NCI-H446 (cell line): Measurements from ENCODE around the gene PCBP2.

ENCODE experiments used
- DNase-seq, 2 experiments: peaks; one replicate each; lab custom pipeline; 2025; lab: John Stamatoyannopoulos, UW

PCBP2 gene

GRCh38 chr12:53493610-53494391, 41.9 kb downstream of the PCBP2 start:
- no peak for DNase-seq

GRCh38 chr12:53495903-53496751, 44.2 kb downstream of the PCBP2 start:
- DNase-seq: no peak

- DNase-seq: no peak
Measured at GRCh38 chr12:53496752-53497032, 44.8 kb downstream of the PCBP2 start.

GRCh38 chr12:53497461-53497860, 45.6 kb downstream of the PCBP2 start:
- no peak for DNase-seq

GRCh38 chr12:53498235-53498630, 46.3 kb downstream of the PCBP2 start:
- no peak for DNase-seq

- peak; percentile 32 to 34 for DNase-seq
Measured at GRCh38 chr12:53499266-53500141, 47.6 kb downstream of the PCBP2 start, which contains the start of gene MAP3K12. TSS of gene MAP3K12 (minus strand) at chr12:53499458. CDS start at chr12:53487391, 12,067 bp downstream.

- no peak for DNase-seq
Measured at GRCh38 chr12:53500142-53500775, 48.4 kb downstream of the PCBP2 start.

GRCh38 chr12:53500776-53501614, 49.1 kb downstream of the PCBP2 start, which contains the start of gene TARBP2:
TSS of gene TARBP2 (plus strand) at chr12:53501283. CDS start at chr12:53501409, 126 bp downstream.
- peak; percentile 97 to 99 for DNase-seq

GRCh38 chr12:53501615-53502181, 49.8 kb downstream of the PCBP2 start:
- no peak for DNase-seq

- no peak for DNase-seq
Measured at GRCh38 chr12:53502331-53502730, 50.4 kb downstream of the PCBP2 start.

- DNase-seq: no peak
Measured at GRCh38 chr12:53502983-53503728, 51.3 kb downstream of the PCBP2 start.

- DNase-seq: no peak
Measured at GRCh38 chr12:53504004-53504920, 52.4 kb downstream of the PCBP2 start.

- DNase-seq: no peak
Measured at GRCh38 chr12:53505086-53505485, 53.2 kb downstream of the PCBP2 start.

- no peak for DNase-seq
Measured at GRCh38 chr12:53505555-53506449, 53.9 kb downstream of the PCBP2 start.

GRCh38 chr12:53506450-53506785, 54.5 kb downstream of the PCBP2 start:
- DNase-seq: no peak

GRCh38 chr12:53506881-53507602, 55.1 kb downstream of the PCBP2 start, which contains the start of gene NPFF:
TSS of gene NPFF (minus strand) at chr12:53507484. CDS start at chr12:53507474, 10 bp downstream.
- DNase-seq: no peak

- DNase-seq: no peak
Measured at GRCh38 chr12:53507603-53507885, 55.6 kb downstream of the PCBP2 start.
